Measurements from ENCODE around the gene ALOX15B.

Gene ALOX15B, protein sequence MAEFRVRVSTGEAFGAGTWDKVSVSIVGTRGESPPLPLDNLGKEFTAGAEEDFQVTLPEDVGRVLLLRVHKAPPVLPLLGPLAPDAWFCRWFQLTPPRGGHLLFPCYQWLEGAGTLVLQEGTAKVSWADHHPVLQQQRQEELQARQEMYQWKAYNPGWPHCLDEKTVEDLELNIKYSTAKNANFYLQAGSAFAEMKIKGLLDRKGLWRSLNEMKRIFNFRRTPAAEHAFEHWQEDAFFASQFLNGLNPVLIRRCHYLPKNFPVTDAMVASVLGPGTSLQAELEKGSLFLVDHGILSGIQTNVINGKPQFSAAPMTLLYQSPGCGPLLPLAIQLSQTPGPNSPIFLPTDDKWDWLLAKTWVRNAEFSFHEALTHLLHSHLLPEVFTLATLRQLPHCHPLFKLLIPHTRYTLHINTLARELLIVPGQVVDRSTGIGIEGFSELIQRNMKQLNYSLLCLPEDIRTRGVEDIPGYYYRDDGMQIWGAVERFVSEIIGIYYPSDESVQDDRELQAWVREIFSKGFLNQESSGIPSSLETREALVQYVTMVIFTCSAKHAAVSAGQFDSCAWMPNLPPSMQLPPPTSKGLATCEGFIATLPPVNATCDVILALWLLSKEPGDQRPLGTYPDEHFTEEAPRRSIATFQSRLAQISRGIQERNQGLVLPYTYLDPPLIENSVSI

GRCh38 chr17:8038954-8039610 lies at the start of gene ALOX15B:
TSS of gene ALOX15B (plus strand) at chr17:8039059. CDS start at chr17:8039156, 97 bp downstream.
- DNase-seq = no peak

- peak; percentile 52 for DNase-seq
Observed at GRCh38 chr17:7989781-7990655, 48.8 kb upstream of the ALOX15B start.

- no peak for DNase-seq
Observed at GRCh38 chr17:7992516-7992915, 46.3 kb upstream of the ALOX15B start.

DNA sequence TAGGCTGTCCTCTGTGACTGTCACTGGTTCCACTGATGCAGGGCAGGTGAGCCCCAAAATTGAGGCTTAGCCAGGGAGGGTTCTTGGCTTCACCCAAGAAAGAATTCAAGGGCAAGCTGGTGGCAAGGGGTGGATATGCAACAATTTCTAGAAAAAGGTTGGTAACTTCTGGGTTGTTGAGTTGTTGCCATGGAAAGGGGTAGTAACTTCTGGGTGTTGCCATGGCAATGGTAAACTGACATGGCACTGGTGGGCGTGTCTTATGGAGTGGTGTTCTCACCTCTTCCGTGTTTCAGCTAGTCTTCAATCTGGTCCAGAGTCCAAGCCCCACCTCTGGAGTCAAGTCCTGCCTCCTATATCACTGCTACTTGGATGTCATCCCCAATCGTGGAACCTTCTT lies 45.9 kb upstream of the ALOX15B start:
- no peak for DNase-seq

DNA sequence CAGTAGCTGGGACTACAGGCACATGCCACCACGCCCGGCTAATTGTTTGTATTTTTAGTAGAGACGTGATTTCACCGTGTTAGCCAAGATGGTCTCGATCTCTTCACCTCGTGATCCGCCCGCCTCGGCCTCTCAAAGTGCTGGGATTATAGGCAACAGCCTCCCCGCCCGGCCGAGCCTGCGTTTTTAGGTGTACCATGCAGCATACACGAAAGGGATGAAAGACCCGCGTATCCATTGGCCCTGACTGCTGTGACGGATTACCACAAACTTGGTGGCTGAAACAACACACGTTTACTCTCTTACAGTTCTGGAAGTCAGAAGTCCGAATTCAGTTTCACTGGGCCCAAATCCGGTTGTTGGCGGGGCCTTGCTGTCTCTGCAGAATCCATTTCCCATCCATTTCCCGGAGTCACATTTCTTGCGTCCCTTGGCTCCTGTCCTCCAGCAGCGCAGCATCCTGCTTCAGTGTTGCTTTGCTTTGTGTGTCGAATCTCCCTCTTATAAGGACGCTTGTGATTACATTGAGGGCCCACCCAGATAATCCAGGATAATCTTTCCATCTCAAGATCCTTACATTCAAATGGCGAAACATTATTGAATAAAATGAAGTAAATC lies 44.8 kb upstream of the ALOX15B start:
- DNase-seq = no peak

- no peak for DNase-seq
Observed at GRCh38 chr17:7995724-7996123, 43.1 kb upstream of the ALOX15B start.

DNA sequence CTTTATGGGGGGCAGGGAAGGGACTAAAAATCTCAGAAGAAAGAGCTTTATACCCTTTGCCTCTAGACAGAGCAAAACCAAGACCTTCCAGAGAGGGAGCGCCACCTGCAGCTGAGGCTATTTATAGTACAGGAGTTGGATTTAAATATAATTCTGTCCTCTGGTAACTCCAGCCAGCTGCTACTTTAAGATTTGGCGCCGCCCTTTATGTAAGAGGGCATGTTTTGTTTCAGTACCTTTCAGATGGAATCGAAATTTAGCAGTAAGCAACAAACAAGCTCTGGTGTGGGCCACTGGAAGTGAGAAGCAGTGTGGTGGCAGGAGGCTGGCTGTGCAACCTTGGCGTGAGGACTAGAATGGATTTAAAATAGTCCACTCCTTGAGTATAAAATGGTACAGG lies 41.7 kb upstream of the ALOX15B start:
- DNase-seq = no peak

GRCh38 chr17:8001976-8002720 lies 36.7 kb upstream of the ALOX15B start, which contains the start of gene GUCY2D:
TSS of gene GUCY2D (plus strand) at chr17:8002615. CDS start at chr17:8003048, 433 bp downstream.
- no peak for DNase-seq

GRCh38 chr17:8002721-8003593 lies 35.9 kb upstream of the ALOX15B start:
- no peak for DNase-seq

DNA sequence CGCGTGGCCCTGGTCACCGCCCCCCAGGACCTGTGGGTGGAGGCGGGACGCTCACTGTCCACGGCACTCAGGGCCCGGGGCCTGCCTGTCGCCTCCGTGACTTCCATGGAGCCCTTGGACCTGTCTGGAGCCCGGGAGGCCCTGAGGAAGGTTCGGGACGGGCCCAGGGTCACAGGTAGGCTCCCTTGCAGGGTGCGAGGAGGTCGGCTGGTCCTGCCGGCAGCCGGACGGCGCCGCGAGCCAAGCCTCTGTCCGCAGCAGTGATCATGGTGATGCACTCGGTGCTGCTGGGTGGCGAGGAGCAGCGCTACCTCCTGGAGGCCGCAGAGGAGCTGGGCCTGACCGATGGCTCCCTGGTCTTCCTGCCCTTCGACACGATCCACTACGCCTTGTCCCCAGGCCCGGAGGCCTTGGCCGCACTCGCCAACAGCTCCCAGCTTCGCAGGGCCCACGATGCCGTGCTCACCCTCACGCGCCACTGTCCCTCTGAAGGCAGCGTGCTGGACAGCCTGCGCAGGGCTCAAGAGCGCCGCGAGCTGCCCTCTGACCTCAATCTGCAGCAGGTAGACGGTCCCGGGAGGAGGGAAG lies 35.2 kb upstream of the ALOX15B start:
- DNase-seq = no peak

GRCh38 chr17:8004899-8005298 lies 34.0 kb upstream of the ALOX15B start:
- no peak for DNase-seq

- no peak for DNase-seq
Observed at GRCh38 chr17:8005357-8005756, 33.5 kb upstream of the ALOX15B start.

- no peak for DNase-seq
Observed at GRCh38 chr17:8005967-8006730, 32.7 kb upstream of the ALOX15B start.

GRCh38 chr17:8006836-8007680 lies 31.8 kb upstream of the ALOX15B start:
- no peak for DNase-seq

DNA sequence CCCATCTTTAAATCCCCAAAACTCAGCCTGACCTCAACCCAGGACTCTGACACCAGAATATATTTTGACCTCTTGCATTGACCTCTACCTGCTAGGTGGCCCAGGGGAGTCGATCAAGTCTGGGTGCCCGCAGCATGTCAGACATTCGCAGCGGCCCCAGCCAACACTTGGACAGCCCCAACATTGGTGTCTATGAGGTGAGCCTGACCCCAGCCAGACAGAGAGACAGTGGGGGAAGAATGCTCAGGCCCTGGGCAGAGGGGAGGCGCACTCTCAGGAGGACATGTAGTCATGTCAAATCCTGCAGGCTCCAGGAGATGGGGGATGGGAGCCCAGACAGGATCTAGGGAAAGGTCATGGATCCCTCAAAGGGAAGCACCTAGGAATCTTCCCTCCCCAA lies 31.0 kb upstream of the ALOX15B start:
- DNase-seq = no peak

GRCh38 chr17:8012045-8012580 lies 26.7 kb upstream of the ALOX15B start:
- no peak for DNase-seq

GRCh38 chr17:8012996-8013640 lies 25.7 kb upstream of the ALOX15B start:
- DNase-seq = no peak
